Measurements from ENCODE around the gene CLPX. TPM values are rescaled to one million over a fixed set of nuclear protein-coding genes. Genes with fewer than 3 reads are reported as not detected.
"Not testable (repeated sequence)": the region's sequence is repeated elsewhere in the genome, so short reads cannot be mapped to it uniquely, and the experiment has no call there.

Gene CLPX
- total RNA-seq = 37.2 and 40.7 TPM in 2 replicates
- polyA plus RNA-seq (2012) = 19.9 TPM

GRCh38 chr15:65184868-65185717 is at the start of gene CLPX:
TSS of gene CLPX (minus strand) at chr15:65185342. CDS start at chr15:65185153, 189 bp downstream.
- DNase-seq (ENCODE audit: low read depth) = peak; percentile 93

GRCh38 chr15:65233696-65234095 is 48.6 kb upstream of the CLPX start:
- no peak for DNase-seq (ENCODE audit: low read depth)

GRCh38 chr15:65232520-65232919 is 47.4 kb upstream of the CLPX start:
- no peak for DNase-seq (ENCODE audit: low read depth)

GRCh38 chr15:65231306-65231705 is 46.2 kb upstream of the CLPX start:
- no peak for DNase-seq (ENCODE audit: low read depth)

- DNase-seq (ENCODE audit: low read depth) = not testable (repeated sequence)
Measured at GRCh38 chr15:65226901-65227300, 41.8 kb upstream of the CLPX start.

GRCh38 chr15:65226221-65226620 is 41.1 kb upstream of the CLPX start:
- DNase-seq (ENCODE audit: low read depth) = no peak

- no peak for DNase-seq (ENCODE audit: low read depth)
Measured at GRCh38 chr15:65223996-65224395, 38.9 kb upstream of the CLPX start.

GRCh38 chr15:65222891-65223290 is 37.7 kb upstream of the CLPX start:
- no peak for DNase-seq (ENCODE audit: low read depth)

GRCh38 chr15:65221697-65222096 is 36.6 kb upstream of the CLPX start:
- DNase-seq (ENCODE audit: low read depth) = no peak

GRCh38 chr15:65219137-65219536 is 34.0 kb upstream of the CLPX start:
- DNase-seq (ENCODE audit: low read depth) = no peak

- no peak for DNase-seq (ENCODE audit: low read depth)
Measured at GRCh38 chr15:65217526-65218482, 32.7 kb upstream of the CLPX start.

GRCh38 chr15:65215496-65215895 is 30.4 kb upstream of the CLPX start:
- DNase-seq (ENCODE audit: low read depth) = no peak

GRCh38 chr15:65214010-65214409 is 28.9 kb upstream of the CLPX start:
- no peak for DNase-seq (ENCODE audit: low read depth)

- no peak for DNase-seq (ENCODE audit: low read depth)
Measured at GRCh38 chr15:65213241-65213640, 28.1 kb upstream of the CLPX start.

GRCh38 chr15:65212097-65212496 is 27.0 kb upstream of the CLPX start:
- no peak for DNase-seq (ENCODE audit: low read depth)

GRCh38 chr15:65211482-65211982 is 26.4 kb upstream of the CLPX start:
- peak; percentile 74 for DNase-seq (ENCODE audit: low read depth)

- no peak for DNase-seq (ENCODE audit: low read depth)
Measured at GRCh38 chr15:65210770-65211481, 25.8 kb upstream of the CLPX start, which contains the start of gene CILP. TSS of gene CILP (minus strand) at chr15:65211473. CDS start at chr15:65209755, 1,718 bp downstream.

- DNase-seq (ENCODE audit: low read depth) = no peak
Measured at GRCh38 chr15:65209701-65210643, 24.8 kb upstream of the CLPX start.

GRCh38 chr15:65208647-65209046 is 23.5 kb upstream of the CLPX start:
- peak; percentile 17 for DNase-seq (ENCODE audit: low read depth)
